ENCODE results near the gene PDE7B.

PDE7B gene

GRCh38 chr6:135851442-135852271 is at the start of gene PDE7B:
Gene PDE7B (plus strand): TSS chr6:135851701.
- H3K36me3 ChIP-seq (ENCODE audit: control insufficient read depth in 2 of 2, insufficient read depth in 1 of 2, low read length in 2 of 2): no peaks in the 10 kb centered on the region
- ChIA-PET POLR2A (interaction anchor here (0.7 to 1.3 kb wide), 2 partner anchors 15 to 251 kb away, joined by 3 to 4 read pairs; no protein-coding TSS in a partner anchor), CTCF (interaction anchor here (0.6 to 1.4 kb wide), 4 partner anchors 37 to 374 kb away, joined by 3 to 5 read pairs (median 4); no protein-coding TSS in a partner anchor)
- H3K4me3 ChIP-seq (ENCODE audit: low read depth, low read length): peak within 1 kb of the TSS; percentile 22
- H3K4me1 ChIP-seq (ENCODE audit: control insufficient read depth, insufficient read depth, low read length): peaks cover 13% of the 10 kb centered on the region
- no peaks in the 10 kb centered on the region for H3K9me3 ChIP-seq (ENCODE audit: control insufficient read depth, insufficient read depth, low read depth, low read length)
- no peak within 1 kb of the TSS; the same call in 1 of the 2 replicates for H3K27ac ChIP-seq (ENCODE audit: extremely low read depth, low read depth, low read length)
- TF ChIP-seq ZNF132 (tag by site-specific recombination; IDR thresholded peaks at IDR 0.05; ENCODE audit: borderline replicate concordance): no peak
- no peak for TF ChIP-seq ZNF423 (tag by site-specific recombination; IDR thresholded peaks at IDR 0.05)
- TF ChIP-seq ZNF140 (tag by site-specific recombination; IDR thresholded peaks at IDR 0.05): no peak
- peak; percentile 44 for TF ChIP-seq SP2 (tag by site-specific recombination; IDR thresholded peaks at IDR 0.05)
- no peak for TF ChIP-seq ZNF791 (tag by site-specific recombination; IDR thresholded peaks at IDR 0.05)
- TF ChIP-seq ZNF175 (tag by site-specific recombination; IDR thresholded peaks at IDR 0.05): no peak
- TF ChIP-seq SALL2 (tag by site-specific recombination; IDR thresholded peaks at IDR 0.05; ENCODE audit: borderline replicate concordance): no peak
- TF ChIP-seq ZNF449 (tag by site-specific recombination; IDR thresholded peaks at IDR 0.05): peak; percentile 83; the same call in 1 of the 2 replicates
- no peak for TF ChIP-seq ZNF202 (tag by site-specific recombination; IDR thresholded peaks at IDR 0.05; ENCODE audit: borderline replicate concordance)
- no peak for TF ChIP-seq ZNF596 (tag by site-specific recombination; IDR thresholded peaks at IDR 0.05)
- no peak for TF ChIP-seq ZNF670 (tag by site-specific recombination; IDR thresholded peaks at IDR 0.05; ENCODE audit: low read depth)
- peak; percentile 39; the same call in 1 of the 2 replicates for TF ChIP-seq ZXDB (tag by site-specific recombination; IDR thresholded peaks at IDR 0.05)
- TF ChIP-seq PATZ1 (tag by site-specific recombination; IDR thresholded peaks at IDR 0.05): no peak
- no peak for TF ChIP-seq ZNF473 (tag by site-specific recombination; IDR thresholded peaks at IDR 0.05)
- TF ChIP-seq ZNF155 (tag by site-specific recombination; IDR thresholded peaks at IDR 0.05): no peak
- no peak for TF ChIP-seq ZNF701 (tag by site-specific recombination; IDR thresholded peaks at IDR 0.05)
- 0 out of 2 replicates have a peak, but pooled peaks have one; percentile 80 for TF ChIP-seq REPIN1 (tag by site-specific recombination; IDR thresholded peaks at IDR 0.05; ENCODE audit: low read depth)
- no peak for TF ChIP-seq ZNF221 (tag by site-specific recombination; IDR thresholded peaks at IDR 0.05; ENCODE audit: borderline replicate concordance)
- TF ChIP-seq ZNF19 (tag by site-specific recombination; IDR thresholded peaks at IDR 0.05; ENCODE audit: low read depth): no peak
- TF ChIP-seq BCL6B (tag by site-specific recombination; IDR thresholded peaks at IDR 0.05): no peak
- peak; percentile 93 for TF ChIP-seq MYNN (tag by site-specific recombination; IDR thresholded peaks at IDR 0.05; ENCODE audit: borderline replicate concordance)
- peak; percentile 95 for TF ChIP-seq TRIM28 (IDR thresholded peaks at IDR 0.05; ENCODE audit: borderline replicate concordance, low read length)
- no peak for TF ChIP-seq ZFHX2 (tag by site-specific recombination; conservative IDR thresholded peaks at IDR 0.05)
- 0 out of 2 replicates have a peak, but pooled peaks have one; percentile 43 for TF ChIP-seq ZNF843 (tag by site-specific recombination; IDR thresholded peaks at IDR 0.05)
- no peak for TF ChIP-seq ZNF114 (tag by site-specific recombination; IDR thresholded peaks at IDR 0.05)
- no peak for TF ChIP-seq HOXC10 (CRISPR knock-in tag; IDR thresholded peaks at IDR 0.05)
- TF ChIP-seq PRDM10 (tag by site-specific recombination; IDR thresholded peaks at IDR 0.05): peak; percentile 40; the same call in 1 of the 2 replicates
- no peak for TF ChIP-seq ZNF768 (tag by site-specific recombination; IDR thresholded peaks at IDR 0.05)
- no peak for TF ChIP-seq ZNF426 (tag by site-specific recombination; IDR thresholded peaks at IDR 0.05)
- TF ChIP-seq ZNF354C (tag by site-specific recombination; IDR thresholded peaks at IDR 0.05; ENCODE audit: borderline replicate concordance, low read depth): no peak

All from HEK293 (cell line).